PC-3 (cell line): ENCODE measurements around the gene BACE1.

Experiments
- CTCF ChIP-seq: fragments of 300-600 bp; sonication (generic); conservative IDR thresholded peaks from 2 replicates; pipeline ENCODE4 v1.5.1; 2017; ENCODE audit warnings: antibody characterized with exemption, low read depth, mild to moderate bottlenecking, low read length
- EZH2 ChIP-seq: fragments of 300-600 bp; sonication (generic); IDR thresholded peaks from one replicate; pipeline ENCODE4 v1.6.1; 2017; ENCODE audit warnings: antibody characterized with exemption, mild to moderate bottlenecking, low read length; ENCODE audit not compliant: unreplicated experiment
- EZH2phosphoT487 ChIP-seq: fragments of 300-600 bp; sonication (generic); IDR thresholded peaks from 2 replicates; pipeline ENCODE4 v1.6.1; 2018; ENCODE audit warnings: mild to moderate bottlenecking, antibody characterized with exemption, low read length, borderline replicate concordance

- no peak for TF ChIP-seq EZH2
- TF ChIP-seq CTCF: no peak
- no peak for TF ChIP-seq EZH2phosphoT487
Observed at GRCh38 chr11:117259417-117259816, 56.6 kb downstream of the BACE1 start.
